ENCODE data around the gene SEC31A. TPM values are rescaled to one million over a fixed set of nuclear protein-coding genes. Genes with fewer than 3 reads are reported as not detected.

SEC31A gene
- total RNA-seq, 1 experiment from 2014 or later: 128 TPM

DNA sequence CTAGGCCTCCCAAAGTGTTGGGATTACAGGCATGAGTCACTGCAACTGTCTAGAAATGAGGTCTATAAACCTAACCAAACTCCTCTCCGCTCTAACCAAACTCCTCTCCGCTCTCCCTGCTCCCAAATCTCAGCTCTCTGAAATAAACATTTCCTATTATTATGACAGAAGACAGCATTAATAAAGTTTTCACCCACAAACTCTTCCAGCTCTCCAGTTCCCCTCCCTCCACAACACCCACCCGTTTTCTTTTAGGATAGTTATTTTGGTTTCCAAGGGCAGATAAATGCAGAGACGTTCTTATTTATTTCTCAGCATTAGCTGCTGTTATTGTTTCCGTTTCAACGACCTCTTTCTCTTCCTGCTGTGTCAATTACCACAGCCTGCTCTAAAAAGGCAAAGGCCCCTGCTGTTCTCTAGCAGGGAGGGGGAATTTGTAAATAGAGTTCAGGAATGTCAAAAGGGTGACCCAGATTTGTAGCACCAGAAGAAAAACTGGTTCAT, 79.1 kb downstream of the SEC31A start:
- H4K91ac ChIP-seq (ENCODE audit: insufficient read length, low read depth, low read length): no peak overlapping the region
- no peak for DNase-seq
- Mint-ChIP-seq H3K36me3 (ENCODE audit: insufficient read depth in 1 of 3, low read depth in 3 of 3) (peaks cover 0 to 2% (median 0%) of the 10 kb centered on the region in 3 experiments; a peak in 1 of 7 replicates), H3K4me1 (peaks cover 14% of the 10 kb centered on the region in 2 experiments), H3K4me3 (no peak overlapping the region; a peak in 1 of 5 replicates), H3K9me3 (no peaks in the 10 kb centered on the region), H3K27me3 (ENCODE audit: low read depth) (peaks cover 70% of the 10 kb centered on the region), H3K27ac (no peak overlapping the region; a peak in 2 of 7 replicates)
- no peak overlapping the region for H3T11ph ChIP-seq (ENCODE audit: low read length)
- peak overlapping the region; percentile 21 for H3K4me2 ChIP-seq (ENCODE audit: insufficient read depth, insufficient read length, low read length)
- H2AK5ac ChIP-seq (ENCODE audit: insufficient read length, low read length): no peak overlapping the region
- H3K9ac ChIP-seq (ENCODE audit: extremely low read depth, insufficient read length, low read length): no peak overlapping the region
- H4K5ac ChIP-seq (ENCODE audit: insufficient read length, low read depth, low read length): no peak overlapping the region
- no peaks in the 10 kb centered on the region for H3K9me3 ChIP-seq (ENCODE audit: control insufficient read depth, low read depth, low read length)
- no peak overlapping the region for H2BK20ac ChIP-seq (ENCODE audit: low read depth, low read length, poor library complexity, severe bottlenecking)
- H2AFZ ChIP-seq (ENCODE audit: low read length): no peak overlapping the region
- no peaks in the 10 kb centered on the region for H3K79me1 ChIP-seq (ENCODE audit: insufficient read depth, low read depth, low read length, poor library complexity, severe bottlenecking)
- H3K4me1 ChIP-seq (ENCODE audit: insufficient read depth, low read length): no peaks in the 10 kb centered on the region; the same call in 1 of the 2 replicates
- no peak overlapping the region for H2BK5ac ChIP-seq (ENCODE audit: insufficient read length, low read length)
- no peak overlapping the region for H4K8ac ChIP-seq (replicated peaks; ENCODE audit: insufficient read length, low read depth, low read length)
- no peak overlapping the region for H2BK15ac ChIP-seq (ENCODE audit: low read depth, low read length)
- WGBS (ENCODE audit: extremely low coverage, insufficient read length, low lambda C conversion rate): no CpG with 5 or more reads among the region's 6 CpGs
- H3K23me2 ChIP-seq (ENCODE audit: insufficient read length, low read depth, low read length, poor library complexity, severe bottlenecking): peaks cover 4% of the 10 kb centered on the region
- H3K79me2 ChIP-seq (ENCODE audit: insufficient read depth, low read length): no peaks in the 10 kb centered on the region
- no peak overlapping the region for H3K14ac ChIP-seq (ENCODE audit: insufficient read depth, low read length)
- no peaks in the 10 kb centered on the region for H4K20me1 ChIP-seq (ENCODE audit: control insufficient read depth, insufficient read depth, insufficient read length)
- H3K18ac ChIP-seq (ENCODE audit: insufficient read length, low read depth, low read length): no peak overlapping the region
- H3K23ac ChIP-seq (ENCODE audit: insufficient read length, low read depth, low read length): no peak overlapping the region
- no peak overlapping the region for H2BK120ac ChIP-seq (ENCODE audit: low read depth, low read length, poor library complexity, severe bottlenecking)
- no peak overlapping the region for H3K56ac ChIP-seq (ENCODE audit: insufficient read length, low read depth, low read length)
- peaks cover 20% of the 10 kb centered on the region; the same call in 1 of the 2 replicates for H3K27me3 ChIP-seq (ENCODE audit: insufficient read depth, low read length)
- TF ChIP-seq, protein P1, sequence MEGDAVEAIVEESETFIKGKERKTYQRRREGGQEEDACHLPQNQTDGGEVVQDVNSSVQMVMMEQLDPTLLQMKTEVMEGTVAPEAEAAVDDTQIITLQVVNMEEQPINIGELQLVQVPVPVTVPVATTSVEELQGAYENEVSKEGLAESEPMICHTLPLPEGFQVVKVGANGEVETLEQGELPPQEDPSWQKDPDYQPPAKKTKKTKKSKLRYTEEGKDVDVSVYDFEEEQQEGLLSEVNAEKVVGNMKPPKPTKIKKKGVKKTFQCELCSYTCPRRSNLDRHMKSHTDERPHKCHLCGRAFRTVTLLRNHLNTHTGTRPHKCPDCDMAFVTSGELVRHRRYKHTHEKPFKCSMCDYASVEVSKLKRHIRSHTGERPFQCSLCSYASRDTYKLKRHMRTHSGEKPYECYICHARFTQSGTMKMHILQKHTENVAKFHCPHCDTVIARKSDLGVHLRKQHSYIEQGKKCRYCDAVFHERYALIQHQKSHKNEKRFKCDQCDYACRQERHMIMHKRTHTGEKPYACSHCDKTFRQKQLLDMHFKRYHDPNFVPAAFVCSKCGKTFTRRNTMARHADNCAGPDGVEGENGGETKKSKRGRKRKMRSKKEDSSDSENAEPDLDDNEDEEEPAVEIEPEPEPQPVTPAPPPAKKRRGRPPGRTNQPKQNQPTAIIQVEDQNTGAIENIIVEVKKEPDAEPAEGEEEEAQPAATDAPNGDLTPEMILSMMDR (conservative IDR thresholded peaks at IDR 0.05): no peak
- H3K27ac ChIP-seq (ENCODE audit: insufficient read length, low read depth, low read length): no peak overlapping the region
- H2BK12ac ChIP-seq (ENCODE audit: insufficient read length, low read depth, low read length): no peak overlapping the region
- no peak overlapping the region for H3K4ac ChIP-seq (ENCODE audit: low read depth, low read length)

Measured in H9 (cell line).